Loucy (cell line): ENCODE measurements around the gene POC1A.

Source experiments
- H2AFZ ChIP-seq: fragments of 200-600 bp; sonication (generic); 2 replicates; pipeline ENCODE4 v1.6.0; 2016; ENCODE audit warnings: antibody characterized with exemption, mild to moderate bottlenecking, low read length, moderate library complexity
- H3F3A ChIP-seq: fragments of 200-600 bp; 2 replicates; pipeline ENCODE4 v1.6.0; 2016; ENCODE audit warnings: antibody characterized with exemption, low read depth, mild to moderate bottlenecking
- H3K27me3 ChIP-seq: fragments of 200-600 bp; sonication (generic); 2 replicates; pipeline ENCODE4 v1.6.1; 2014; ENCODE audit warnings: low read length, mild to moderate bottlenecking; ENCODE audit not compliant: insufficient read depth, poor library complexity, severe bottlenecking
- H3K36me3 ChIP-seq: fragments of 200-600 bp; sonication (generic); 2 replicates; pipeline ENCODE4 v1.6.1; 2016; ENCODE audit warnings: low read length; ENCODE audit not compliant: insufficient read depth
- H3K4me1 ChIP-seq: fragments of 200-600 bp; sonication (generic); 2 replicates; pipeline ENCODE4 v1.5.1; 2014; ENCODE audit warnings: low read length, mild to moderate bottlenecking; ENCODE audit not compliant: insufficient read depth, poor library complexity, severe bottlenecking
- H3K4me2 ChIP-seq: fragments of 200-600 bp; sonication (generic); 2 replicates; pipeline ENCODE4 v1.6.0; 2014; ENCODE audit warnings: antibody characterized with exemption, low read length, low read depth, mild to moderate bottlenecking; ENCODE audit not compliant: poor library complexity, severe bottlenecking
- H3K4me3 ChIP-seq: fragments of 200-600 bp; sonication (generic); 2 replicates; pipeline ENCODE4 v1.5.1; 2014; ENCODE audit warnings: low read length, mild to moderate bottlenecking, mixed read lengths; ENCODE audit not compliant: poor library complexity, severe bottlenecking
- H3K79me2 ChIP-seq: fragments of 200-600 bp; sonication (generic); 2 replicates; pipeline ENCODE4 v1.6.1; 2014; ENCODE audit warnings: low read length; ENCODE audit not compliant: insufficient read depth
- H3K9ac ChIP-seq: fragments of 200-600 bp; sonication (generic); 2 replicates; pipeline ENCODE4 v1.6.0; 2014; ENCODE audit warnings: mild to moderate bottlenecking, low read depth, low read length, moderate library complexity; ENCODE audit not compliant: poor library complexity, severe bottlenecking
- H3K9me2 ChIP-seq: fragments of 200-600 bp; sonication (generic); replicated peaks from 2 replicates; pipeline ENCODE4 v1.6.1; 2016; ENCODE audit warnings: low read depth, low read length, mixed read lengths
- H3K9me3 ChIP-seq: fragments of 200-600 bp; sonication (generic); 2 replicates; pipeline ENCODE4 v1.6.1; 2014; ENCODE audit warnings: mild to moderate bottlenecking, antibody characterized with exemption, low read length, low read depth; ENCODE audit not compliant: insufficient read depth
- H4K20me1 ChIP-seq: fragments of 200-600 bp; sonication (generic); 2 replicates; pipeline ENCODE4 v1.6.0; 2014; ENCODE audit warnings: antibody characterized with exemption, low read length, mild to moderate bottlenecking; ENCODE audit not compliant: insufficient read depth, poor library complexity, severe bottlenecking
- CTCF ChIP-seq: fragments of 200-600 bp; sonication (generic); conservative IDR thresholded peaks from 2 replicates; pipeline ENCODE4 v1.5.1; 2014; ENCODE audit warnings: mild to moderate bottlenecking, antibody characterized with exemption, low read length
- EZH2phosphoT487 ChIP-seq: fragments of 200-600 bp; IDR thresholded peaks from 2 replicates; pipeline ENCODE4 v1.6.1; 2018; ENCODE audit warnings: antibody characterized with exemption, mild to moderate bottlenecking, moderate library complexity, borderline replicate concordance

POC1A gene

GRCh38 chr3:52099001-52099401 is 55.2 kb downstream of the POC1A start:
- Histone ChIP-seq H3K4me3 (no peak overlapping the region), H4K20me1 (no peaks in the 10 kb centered on the region), H3F3A (no peaks in the 10 kb centered on the region), H3K9me2 (no peaks in the 10 kb centered on the region), H3K36me3 (peaks cover 76% of the 10 kb centered on the region; the same call in 1 of the 2 replicates), H3K9me3 (0 out of 2 replicates have a peak, but pooled peaks cover 6% of the 10 kb centered on the region), H3K9ac (no peak overlapping the region), H2AFZ (no peak overlapping the region), H3K79me2 (no peaks in the 10 kb centered on the region; the same call in 1 of the 2 replicates), H3K27me3 (no peaks in the 10 kb centered on the region), H3K4me1 (no peaks in the 10 kb centered on the region), H3K4me2 (no peak overlapping the region)
- no peak for TF ChIP-seq CTCF
- TF ChIP-seq EZH2phosphoT487 = no peak

GRCh38 chr3:52097851-52098507 is 56.2 kb downstream of the POC1A start:
- Histone ChIP-seq H3K4me2 (no peak overlapping the region), H3K9me2 (no peaks in the 10 kb centered on the region), H2AFZ (no peak overlapping the region), H4K20me1 (no peaks in the 10 kb centered on the region), H3K4me1 (no peaks in the 10 kb centered on the region), H3K27me3 (no peaks in the 10 kb centered on the region), H3K4me3 (no peak overlapping the region), H3K9ac (no peak overlapping the region), H3K79me2 (no peaks in the 10 kb centered on the region; the same call in 1 of the 2 replicates), H3K9me3 (0 out of 2 replicates have a peak, but pooled peaks cover 6% of the 10 kb centered on the region), H3K36me3 (peaks cover 76% of the 10 kb centered on the region; the same call in 1 of the 2 replicates), H3F3A (no peaks in the 10 kb centered on the region)
- TF ChIP-seq CTCF = no peak
- no peak for TF ChIP-seq EZH2phosphoT487

GRCh38 chr3:52095990-52096775 is 58.0 kb downstream of the POC1A start:
- H3K4me1 ChIP-seq = no peaks in the 10 kb centered on the region
- H3K9ac ChIP-seq = no peak overlapping the region
- H3K4me3 ChIP-seq = no peak overlapping the region
- H3K9me2 ChIP-seq = no peaks in the 10 kb centered on the region
- no peaks in the 10 kb centered on the region for H3K27me3 ChIP-seq
- H3K79me2 ChIP-seq = no peaks in the 10 kb centered on the region; the same call in 1 of the 2 replicates
- H3K36me3 ChIP-seq = peaks cover 82% of the 10 kb centered on the region; the same call in 1 of the 2 replicates
- no peak overlapping the region for H2AFZ ChIP-seq
- no peak for TF ChIP-seq EZH2phosphoT487
- no peak for TF ChIP-seq CTCF
- no peaks in the 10 kb centered on the region for H3K9me3 ChIP-seq
- no peak overlapping the region for H3K4me2 ChIP-seq
- H4K20me1 ChIP-seq = no peaks in the 10 kb centered on the region
- H3F3A ChIP-seq = no peaks in the 10 kb centered on the region
